ENCODE results near the gene ZNF215.
A peak's percentile ranks its signal among the peaks of the same experiment; 100 is the strongest.
"Not testable (repeated sequence)": the region's sequence is repeated elsewhere in the genome, so short reads cannot be mapped to it uniquely, and the experiment has no call there.

Gene ZNF215

DNA sequence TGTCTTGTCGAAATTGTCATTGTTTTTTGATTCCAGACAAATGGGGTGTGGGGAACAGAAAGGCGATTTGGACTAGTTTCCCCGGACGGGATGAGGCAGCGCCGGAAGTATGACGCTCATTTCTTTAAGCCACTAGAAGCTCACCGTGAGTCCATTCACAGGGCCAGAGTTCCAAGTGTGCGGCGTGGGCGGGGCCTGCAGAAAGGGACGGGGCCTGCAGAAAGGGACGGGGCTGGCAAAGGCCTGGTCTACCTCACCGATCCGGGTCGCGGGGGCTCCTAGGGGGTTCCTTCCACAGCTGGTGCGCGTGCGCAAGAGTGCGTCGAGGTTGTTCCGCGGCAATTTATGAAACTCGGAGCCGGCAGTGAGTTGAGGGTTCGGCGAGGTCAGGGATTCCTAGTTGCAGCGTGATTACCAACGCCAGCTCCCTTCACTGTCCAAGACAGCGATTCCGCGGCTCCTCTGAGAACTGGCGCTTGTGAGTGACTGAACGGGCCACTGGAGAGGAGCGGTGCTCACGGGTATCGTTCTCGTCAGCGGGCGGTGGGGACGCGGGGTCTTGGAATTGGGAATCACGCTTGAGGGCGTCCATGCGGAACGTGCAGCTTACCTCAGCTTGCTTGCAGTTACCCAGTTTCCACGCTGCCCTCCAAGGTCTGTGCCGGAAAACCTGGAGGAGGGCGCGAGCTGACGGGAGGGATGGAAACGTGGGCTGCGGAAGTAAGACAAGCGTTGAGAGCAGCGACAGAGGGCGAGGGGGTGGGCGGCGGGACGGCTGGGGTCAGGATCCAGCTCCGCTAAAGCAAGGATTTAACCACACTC is at the start of gene ZNF215:
Gene ZNF215, plus strand, starts transcription at position 219 of the 822 bp plus-strand sequence. CDS start 5,847 bp downstream, outside the sequence.
- peak; percentile 22 for DNase-seq (ENCODE audit: low spot score)

DNA sequence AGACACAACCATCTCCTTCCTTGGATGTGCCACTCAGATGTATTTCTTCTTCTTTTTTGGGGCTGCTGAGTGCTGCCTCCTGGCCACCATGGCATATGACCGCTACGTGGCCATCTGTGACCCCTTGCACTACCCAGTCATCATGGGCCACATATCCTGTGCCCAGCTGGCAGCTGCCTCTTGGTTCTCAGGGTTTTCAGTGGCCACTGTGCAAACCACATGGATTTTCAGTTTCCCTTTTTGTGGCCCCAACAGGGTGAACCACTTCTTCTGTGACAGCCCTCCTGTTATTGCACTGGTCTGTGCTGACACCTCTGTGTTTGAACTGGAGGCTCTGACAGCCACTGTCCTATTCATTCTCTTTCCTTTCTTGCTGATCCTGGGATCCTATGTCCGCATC is 49.3 kb upstream of the ZNF215 start:
- DNase-seq (ENCODE audit: low spot score): no peak

DNA sequence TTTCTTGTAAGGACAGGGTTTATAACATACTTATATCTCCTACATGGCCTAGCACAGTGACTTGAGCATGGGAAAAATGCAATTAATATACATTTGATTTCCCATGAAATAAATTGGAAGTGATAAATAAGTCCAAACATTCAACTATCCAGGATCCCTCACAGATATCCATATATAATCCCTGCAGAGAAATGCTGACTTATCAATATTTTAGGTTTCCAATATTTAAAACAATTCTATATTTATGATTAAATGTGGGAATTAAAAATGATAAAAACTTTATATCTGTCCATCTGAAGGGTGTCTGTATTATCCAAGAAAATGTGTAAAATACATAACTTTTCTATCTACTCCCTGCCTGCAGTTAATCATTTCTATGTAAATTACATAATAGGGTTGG is 43.5 kb upstream of the ZNF215 start:
- no peak for DNase-seq (ENCODE audit: low spot score)

DNA sequence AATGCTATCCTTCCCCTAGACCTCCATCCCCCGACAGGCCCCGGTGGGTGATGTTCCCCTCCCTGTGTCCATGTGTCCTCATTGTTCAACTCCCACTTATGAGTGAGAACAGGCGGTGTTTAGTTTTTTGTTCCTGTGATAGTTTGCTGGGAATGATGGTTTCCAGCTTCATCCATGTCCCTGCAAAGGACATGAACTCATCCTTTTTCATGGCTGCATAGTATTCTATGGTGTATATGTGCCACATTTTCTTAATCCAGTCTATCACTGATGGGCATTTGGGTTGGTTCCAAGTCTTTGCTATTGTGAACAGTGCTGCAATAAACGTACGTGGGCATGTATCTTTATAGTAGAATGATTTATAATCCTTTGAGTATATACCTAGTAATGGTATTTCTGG is 38.5 kb upstream of the ZNF215 start:
- not testable (repeated sequence) for DNase-seq (ENCODE audit: low spot score)

DNA sequence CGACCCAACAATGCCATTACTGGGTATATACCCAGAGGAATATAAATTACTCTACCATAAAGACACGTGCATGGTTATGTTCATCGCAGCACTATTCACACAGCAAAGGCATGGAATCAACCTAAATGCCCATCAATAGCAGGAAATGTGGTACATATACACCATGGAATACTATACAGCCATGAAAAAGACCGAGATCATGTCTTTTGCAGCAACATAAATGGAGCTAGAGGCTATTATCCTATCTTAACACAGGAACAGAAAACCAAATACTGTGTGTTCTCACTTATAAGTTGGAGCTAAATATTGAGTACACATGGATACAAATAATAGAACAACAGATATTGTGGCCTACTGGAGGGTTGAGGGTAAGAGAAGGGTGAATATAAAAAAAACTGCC is 37.4 kb upstream of the ZNF215 start:
- DNase-seq (ENCODE audit: low spot score): no peak

DNA sequence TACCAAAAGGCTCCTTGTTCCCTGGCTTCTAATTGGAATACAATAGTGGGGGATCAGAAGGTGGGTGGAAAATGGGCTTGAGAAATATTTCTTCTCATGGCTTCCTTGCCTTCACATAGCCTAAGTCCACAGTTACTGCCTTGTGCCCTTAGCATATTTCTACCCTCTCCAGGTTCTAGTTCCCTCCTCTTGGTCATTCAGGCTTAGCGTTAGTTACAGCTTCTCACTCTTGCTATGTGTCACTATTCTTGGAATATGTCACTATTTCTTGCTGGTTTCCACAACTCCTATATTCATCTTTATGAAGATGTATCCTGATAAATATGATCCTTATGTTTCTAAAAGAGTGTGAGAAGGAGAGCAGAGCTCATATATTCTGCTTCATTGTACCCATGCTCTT is 36.4 kb upstream of the ZNF215 start:
- DNase-seq (ENCODE audit: low spot score): no peak

DNA sequence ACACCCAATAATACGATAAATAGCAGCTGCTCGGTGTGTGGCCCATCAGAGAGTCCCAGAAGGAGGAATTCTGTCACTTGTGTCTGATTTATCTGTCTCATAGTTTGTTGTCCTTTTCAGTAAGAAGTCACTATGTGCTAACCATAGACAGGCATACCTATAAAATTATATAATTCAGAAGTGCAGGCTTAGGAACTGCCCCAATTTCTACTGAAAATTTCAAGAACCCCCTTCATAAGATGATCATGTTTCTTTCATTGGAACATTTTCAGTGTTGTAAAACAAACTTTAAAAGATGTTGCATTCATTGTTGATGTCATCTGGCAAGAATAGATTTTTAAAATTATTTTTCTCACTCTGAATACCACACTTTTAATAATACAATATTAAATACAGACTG is 33.8 kb upstream of the ZNF215 start, which contains the start of gene OR2D2:
Gene OR2D2, minus strand, starts transcription at position 101 of the 400 bp plus-strand sequence. Its CDS starts 0 bp downstream, at position 101.
- DNase-seq (ENCODE audit: low spot score): no peak

DNA sequence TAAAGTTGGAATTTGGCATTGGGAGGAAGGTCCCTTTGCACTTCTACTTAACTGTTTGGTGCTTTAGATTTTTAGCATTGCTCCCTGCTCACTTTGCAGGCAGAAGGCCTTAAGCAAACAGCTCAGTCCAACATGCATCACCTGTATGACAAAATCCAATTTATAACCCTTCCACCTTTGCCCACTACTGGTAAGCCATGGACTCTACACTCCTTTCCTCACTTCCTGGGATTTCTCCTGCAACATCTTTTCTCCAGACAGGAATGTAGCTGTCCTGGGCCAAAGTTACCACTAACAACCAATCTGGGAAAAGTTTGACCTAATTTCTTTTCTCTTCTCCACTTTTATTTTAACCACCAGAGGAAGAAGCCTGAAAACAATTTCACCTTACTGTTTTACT is 32.1 kb upstream of the ZNF215 start:
- DNase-seq (ENCODE audit: low spot score): no peak

DNA sequence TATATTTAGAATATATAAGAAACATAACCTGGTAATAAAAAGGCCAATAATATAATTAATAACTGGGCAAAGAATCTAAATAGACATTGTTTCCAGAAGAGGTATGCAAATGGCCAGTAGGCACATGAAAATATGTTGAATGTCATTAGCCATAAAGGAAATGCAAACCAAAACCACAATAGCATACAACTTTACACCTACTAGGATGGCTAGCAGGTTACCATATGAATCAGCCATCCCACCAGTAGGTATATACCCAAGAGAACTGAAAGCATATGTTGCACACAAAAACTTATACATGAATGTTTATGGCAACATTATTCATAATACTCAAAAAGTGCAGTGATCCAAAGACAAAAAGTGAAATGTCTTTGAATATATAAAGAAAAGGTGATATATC is 31.2 kb upstream of the ZNF215 start:
- no peak for DNase-seq (ENCODE audit: low spot score)

DNA sequence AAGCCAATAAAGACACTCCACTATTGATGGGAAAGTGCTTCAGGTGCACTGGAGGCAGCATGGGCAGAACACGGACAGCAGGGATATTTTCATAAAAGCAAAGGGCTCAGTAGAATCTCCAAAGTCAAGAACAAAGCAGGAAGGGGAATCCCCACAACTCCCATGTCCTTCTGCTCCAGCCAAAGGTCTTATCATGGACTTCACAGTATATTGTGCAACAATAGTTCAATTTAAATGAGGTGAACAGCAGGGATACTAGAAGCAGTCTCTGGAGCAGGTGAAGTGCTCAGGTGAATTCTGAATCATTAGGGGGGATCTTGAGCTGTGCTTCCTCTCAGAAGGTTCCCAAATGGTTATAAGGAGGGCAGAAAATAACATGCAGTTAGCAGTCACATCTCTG is 27.3 kb upstream of the ZNF215 start:
- DNase-seq (ENCODE audit: low spot score): no peak

DNA sequence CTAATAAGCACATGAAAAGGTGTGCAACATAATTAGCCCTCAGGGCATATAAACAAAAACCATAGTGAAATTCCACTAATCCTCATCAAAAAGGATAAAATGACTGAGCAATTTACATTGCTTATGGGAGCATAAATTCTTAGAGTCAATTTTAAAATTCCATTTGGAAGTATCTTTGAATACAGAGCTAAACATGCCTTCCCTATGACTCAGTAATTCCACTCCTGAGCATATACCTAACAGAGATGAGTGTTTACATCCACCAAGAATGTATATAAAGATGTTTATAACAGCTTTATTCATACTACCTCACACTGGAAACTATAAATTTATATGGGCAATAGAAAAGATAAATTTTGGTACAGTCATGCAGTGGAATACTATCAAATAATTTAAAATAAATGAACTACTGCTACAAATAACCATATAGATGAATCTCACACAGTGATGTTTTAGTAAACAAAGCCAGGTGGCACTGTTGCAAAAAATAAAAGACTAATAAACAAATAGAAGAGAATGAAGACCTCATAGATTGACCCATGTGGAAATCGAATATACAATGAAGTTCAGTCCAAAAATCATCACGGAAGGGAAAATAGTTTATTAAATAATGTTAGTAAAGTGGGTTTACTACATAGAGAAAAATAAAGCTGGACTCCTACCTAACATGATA is 25.8 kb upstream of the ZNF215 start:
- DNase-seq (ENCODE audit: low spot score): no peak

DNA sequence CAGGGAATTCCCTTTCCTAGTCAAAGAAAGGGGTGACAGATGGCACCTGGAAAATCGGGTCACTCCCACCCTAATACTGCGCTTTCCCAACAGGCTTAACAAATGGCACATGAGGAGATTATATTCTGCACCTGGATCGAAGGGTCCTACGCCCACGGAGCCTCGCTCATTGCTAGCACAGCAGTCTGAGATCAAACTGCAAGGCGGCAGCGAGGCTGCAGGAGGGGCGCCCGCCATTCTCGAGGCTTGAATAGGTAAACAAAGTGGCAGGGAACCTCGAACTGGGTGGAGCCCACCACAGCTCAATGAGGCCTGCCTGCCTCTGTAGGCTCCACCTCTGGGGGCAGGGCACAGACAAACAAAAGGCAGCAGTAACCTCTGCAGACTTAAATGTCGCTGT is 21.4 kb upstream of the ZNF215 start:
- not testable (repeated sequence) for DNase-seq (ENCODE audit: low spot score)

DNA sequence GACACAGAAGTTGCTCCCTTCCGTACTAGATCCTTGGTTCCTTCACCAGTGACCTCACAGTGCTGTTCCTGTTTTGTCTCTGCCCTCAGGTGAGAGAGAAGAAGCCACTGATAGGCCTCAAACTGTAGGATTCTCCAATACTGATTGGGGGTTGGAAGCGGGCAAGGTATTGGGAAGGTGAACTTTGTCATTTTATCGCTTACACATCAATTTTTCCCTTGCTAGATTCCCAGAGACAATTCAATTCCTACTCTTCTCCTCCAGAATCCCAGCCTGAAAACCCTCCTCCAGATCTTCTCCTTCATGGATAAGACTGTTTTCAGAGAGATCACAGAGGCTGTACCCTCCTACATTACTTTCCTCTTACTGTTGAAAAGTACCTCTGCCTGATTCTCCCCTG is 14.8 kb upstream of the ZNF215 start:
- DNase-seq (ENCODE audit: low spot score): no peak

DNA sequence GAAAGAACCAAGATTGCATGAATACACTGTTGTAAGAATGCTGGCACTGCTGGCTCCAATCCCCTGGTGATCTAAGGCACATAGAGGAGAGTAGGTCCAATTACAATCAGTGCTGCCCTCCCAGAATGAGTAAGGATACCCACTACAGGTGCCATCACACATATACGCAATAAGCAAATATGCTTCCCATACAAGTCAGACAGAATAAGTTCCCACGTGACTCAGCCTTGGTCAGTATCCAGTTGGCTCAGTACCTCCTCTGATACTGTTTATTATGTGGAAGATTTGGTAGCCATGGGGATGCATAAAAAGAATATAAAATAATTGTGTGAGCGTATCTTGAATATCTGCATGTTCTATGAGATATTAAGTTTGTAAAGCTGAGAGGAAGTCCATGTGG is 14.3 kb upstream of the ZNF215 start:
- DNase-seq (ENCODE audit: low spot score): no peak

DNA sequence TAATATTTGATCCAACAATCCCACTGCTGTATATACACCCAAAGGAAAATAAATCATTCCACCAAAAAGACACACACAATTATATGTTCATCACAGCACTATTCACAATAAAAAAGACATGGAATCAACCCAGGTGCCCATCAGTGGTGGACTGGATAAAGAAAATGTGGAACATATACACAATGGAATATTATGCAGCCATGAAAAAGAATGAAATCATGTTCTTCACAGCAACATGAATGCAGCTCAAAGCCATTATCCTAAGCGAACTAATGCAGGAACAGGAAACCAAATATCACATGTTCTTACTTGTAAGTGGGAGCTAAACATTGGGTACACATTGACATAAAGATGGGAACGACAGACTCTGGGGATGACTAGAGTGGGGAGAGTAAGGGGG is 6.5 kb upstream of the ZNF215 start:
- DNase-seq (ENCODE audit: low spot score): no peak

DNA sequence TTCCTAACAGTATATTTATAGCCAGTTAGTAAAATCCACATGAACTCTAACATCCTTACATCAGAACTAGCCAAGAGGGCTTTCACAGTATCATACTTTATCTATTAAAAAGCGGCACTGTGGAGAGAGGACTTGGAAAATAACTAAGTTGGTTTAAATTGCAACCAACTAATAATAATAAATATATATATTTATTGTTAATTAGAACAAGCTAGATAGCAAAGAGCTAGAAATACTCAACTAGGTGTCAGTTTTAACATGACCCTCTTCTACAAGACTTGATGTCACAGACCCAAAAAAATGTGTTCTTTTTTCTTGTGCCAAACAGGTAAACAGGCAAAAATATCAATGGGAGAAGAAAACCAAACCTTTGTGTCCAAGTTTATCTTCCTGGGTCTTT is 5.5 kb upstream of the ZNF215 start, which contains the start of gene OR2D3:
Gene OR2D3, plus strand, starts transcription at position 301 of the 400 bp plus-strand sequence. Its CDS starts 0 bp downstream, at position 301.
- DNase-seq (ENCODE audit: low spot score): no peak

DNA sequence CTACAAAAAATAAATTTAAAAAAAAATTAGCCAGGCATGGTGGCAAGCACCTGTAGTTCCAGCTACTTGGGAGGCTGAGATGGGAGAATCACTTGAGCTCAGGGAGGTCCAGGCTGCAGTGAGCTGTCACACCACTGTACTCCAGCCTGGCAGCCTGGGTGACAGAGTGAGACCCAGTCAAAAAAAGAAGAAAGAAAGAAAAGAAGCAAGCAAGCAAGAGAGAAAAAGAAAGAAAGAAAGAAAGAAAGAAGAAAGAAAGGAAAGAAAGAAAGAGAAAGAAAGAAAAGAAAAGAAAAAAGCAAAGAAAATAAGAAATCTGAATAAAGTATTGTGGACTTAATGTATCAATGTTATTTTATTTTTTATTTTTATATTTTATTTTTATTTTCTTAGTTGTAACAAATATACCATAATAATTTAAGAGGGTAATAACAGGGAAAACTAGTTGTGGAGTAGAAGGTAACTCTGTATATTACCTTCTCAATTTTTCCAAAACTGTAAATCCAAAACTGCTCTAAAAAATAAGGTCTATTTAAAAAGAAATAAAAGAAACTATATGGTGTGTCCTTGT is 1.1 kb upstream of the ZNF215 start:
- DNase-seq (ENCODE audit: low spot score): no peak

DNA sequence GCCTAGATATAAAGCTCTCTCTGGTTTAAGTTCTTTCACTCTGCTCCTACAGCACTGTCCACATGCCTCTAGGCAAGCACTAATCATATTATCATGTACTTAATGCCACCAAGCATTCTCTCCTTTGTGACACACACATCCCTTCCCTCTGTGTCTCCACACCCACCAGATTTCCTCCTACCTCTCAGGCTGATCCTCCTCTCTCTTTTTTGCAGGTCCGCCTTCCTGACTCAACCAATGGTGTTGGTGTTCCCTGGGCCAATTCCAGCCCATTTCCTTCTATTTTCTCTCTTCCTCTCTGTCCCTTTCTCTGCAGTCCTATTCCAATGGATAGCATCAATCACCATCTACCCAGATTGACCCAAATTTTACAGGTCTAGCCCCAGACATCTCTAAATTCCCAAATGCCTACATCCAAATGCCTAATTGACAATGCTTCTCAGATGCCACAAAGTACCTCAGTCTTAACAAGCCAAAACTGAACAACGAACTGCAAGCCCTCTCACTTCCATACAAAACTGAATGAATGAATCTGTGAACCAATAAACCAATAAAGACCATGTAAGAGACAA is 504 bp upstream of the ZNF215 start:
- DNase-seq (ENCODE audit: low spot score): no peak

DNA sequence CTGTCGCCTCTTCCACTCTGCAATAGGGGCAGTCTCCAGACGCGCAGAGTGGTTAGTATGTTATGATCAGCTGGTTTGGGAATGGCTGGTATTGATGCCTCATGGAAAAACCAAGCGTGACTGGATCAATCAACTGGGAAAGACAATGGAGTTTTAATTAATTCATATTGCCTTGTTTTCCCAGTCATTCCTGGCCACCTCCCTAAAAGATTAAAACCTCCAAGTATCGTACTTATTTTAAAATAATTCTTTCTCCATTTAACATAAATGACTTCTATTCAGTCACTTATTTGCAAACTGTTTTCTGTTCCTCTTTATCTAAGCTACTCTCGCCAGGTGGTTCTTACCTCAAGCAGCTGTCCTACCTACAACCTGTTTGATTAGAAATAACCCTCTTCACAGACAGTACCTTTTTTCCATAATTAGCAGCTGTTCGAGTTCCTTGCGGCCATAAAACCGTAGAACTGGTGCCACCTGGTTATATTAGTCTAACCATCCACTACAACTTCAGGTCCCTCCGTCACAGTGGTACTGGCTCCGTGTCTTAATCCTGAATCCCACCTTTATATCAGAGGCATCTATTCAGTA is 898 bp downstream of the ZNF215 start:
- DNase-seq (ENCODE audit: low spot score): no peak

DNA sequence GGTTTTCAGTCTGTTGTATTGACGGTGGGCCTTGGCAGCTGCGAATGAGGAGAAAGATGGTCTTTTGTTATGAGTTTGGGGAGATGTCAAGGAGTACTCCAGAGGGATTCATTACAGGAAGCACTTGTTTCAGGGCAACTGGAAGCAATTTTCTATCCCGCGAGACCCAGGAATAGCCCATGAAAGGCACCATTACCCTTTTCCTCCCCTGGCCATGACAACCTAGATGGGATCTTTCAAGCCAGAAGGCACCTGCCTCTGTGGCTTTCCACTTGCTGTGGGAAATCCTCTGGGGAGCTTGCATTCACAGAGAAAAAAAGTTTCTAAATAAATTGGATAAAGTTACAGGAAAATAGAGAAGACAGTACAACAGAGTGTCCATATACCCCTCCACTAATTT is 2.7 kb downstream of the ZNF215 start:
- no peak for DNase-seq (ENCODE audit: low spot score)

DNA sequence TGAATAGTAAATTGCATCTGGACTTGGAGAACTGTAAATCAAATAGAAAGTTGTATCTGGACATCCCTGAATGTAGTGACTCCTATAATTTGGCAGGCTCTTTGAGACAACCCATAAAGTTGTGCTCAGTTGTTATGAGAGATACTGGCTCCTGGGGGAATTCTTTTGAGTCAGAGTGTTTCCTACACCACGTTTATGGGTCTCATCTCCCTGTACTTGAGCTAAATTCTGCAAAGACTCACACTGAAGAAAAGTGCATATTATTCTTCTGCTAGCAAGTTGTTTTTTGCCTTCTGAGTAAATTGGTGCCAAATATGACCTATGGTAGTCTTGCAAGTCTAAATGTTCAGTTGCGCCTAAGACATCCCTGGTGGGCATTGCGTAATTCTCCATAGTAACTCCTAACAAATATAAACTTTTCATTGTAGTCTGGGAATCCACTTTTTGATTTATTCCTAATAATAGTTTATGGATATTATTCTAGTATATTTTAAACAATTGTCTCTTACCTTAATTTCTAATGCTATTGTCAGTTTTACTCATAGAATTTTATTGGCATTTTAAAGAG is 5.0 kb downstream of the ZNF215 start:
- DNase-seq (ENCODE audit: low spot score): no peak

DNA sequence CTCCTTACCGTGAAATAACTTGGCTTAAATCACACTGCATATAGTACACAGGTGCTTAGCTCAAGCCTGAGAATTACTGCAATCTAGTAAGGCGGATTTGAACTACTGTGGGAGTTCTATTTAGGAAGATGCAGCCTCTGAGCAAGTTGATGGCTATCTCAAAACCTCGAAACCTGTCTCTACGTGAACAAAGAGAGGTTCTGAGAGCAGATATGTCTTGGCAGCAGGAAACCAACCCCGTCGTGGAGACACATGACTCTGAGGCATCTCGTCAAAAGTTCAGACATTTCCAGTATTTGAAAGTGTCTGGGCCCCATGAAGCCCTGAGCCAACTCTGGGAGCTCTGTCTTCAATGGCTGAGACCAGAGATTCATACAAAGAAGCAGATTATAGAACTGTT is 5.9 kb downstream of the ZNF215 start:
- no peak for DNase-seq (ENCODE audit: low spot score)

Data from D341Med (cell line).